Left lung (tissue), 10 donors: Measurements from ENCODE around the gene CD180. TPM values are rescaled to one million over a fixed set of nuclear protein-coding genes. Genes with fewer than 3 reads are reported as not detected.

ENCODE experiments used
- ATAC-seq: fragments of 200-7000 bp; cut with Tn5 transposase; one replicate; pipeline ENCODE4 v1.9.1; 2020; ENCODE audit warnings: moderate library complexity
- DNase-seq, 4 donors: peaks; one replicate each; pipeline ENCODE4 v3.0.0-alpha.2; 2013 to 2020
- H3K27ac ChIP-seq, 2 donors: fragments of 200-600 bp; sonication (generic) in 1 of 2; one replicate each; pipeline versions ENCODE4 v1.5.0 to v1.8.0; 2020 to 2021
- H3K27me3 ChIP-seq, 2 donors: fragments of 200-600 bp; sonication (generic) in 1 of 2; one replicate each; pipeline versions ENCODE4 v1.5.0 to v1.8.0; 2020 to 2021
- H3K36me3 ChIP-seq, 2 donors: fragments of 200-600 bp; sonication (generic) in 1 of 2; one replicate each; pipeline versions ENCODE4 v1.5.0 to v1.8.0; 2020 to 2021
- H3K4me1 ChIP-seq, 2 donors: fragments of 200-600 bp; one replicate each; pipeline ENCODE4 v1.8.0; 2021
- H3K4me3 ChIP-seq, 2 donors: fragments of 200-600 bp; sonication (generic) in 1 of 2; one replicate each; pipeline versions ENCODE4 v1.5.0 to v1.8.0; 2020 to 2021; ENCODE audit warnings: mild to moderate bottlenecking in 1 of 2
- H3K9me3 ChIP-seq, 2 donors: fragments of 200-600 bp; sonication (generic) in 1 of 2; one replicate each; pipeline versions ENCODE4 v1.5.0 to v1.8.0; 2020 to 2021
- intact Hi-C, 2 donors: fragments of 100-400 bp; cut with DNase I; formaldehyde crosslinking; loops; one replicate each; pipeline versions ENCODE4 v1.11.2 to v1.14.2; 2022
- polyA plus RNA-seq, 6 donors: library from polyadenylated mRNA; unstranded; fragments of 120-200 nt; gene quantifications; one replicate each; pipeline ENCODE4 v1.2.1, GENCODE V29; 2013; ENCODE audit not compliant: insufficient read length in 6 of 6
- total RNA-seq, 2 donors: library from RNA; stranded (reverse); fragmentation: NEBNext Ultra II Directional; extraction: Animal tissue kit (Norgen Biotek cat#: 25700); gene quantifications; one replicate each; pipeline ENCODE4 v1.2.1, GENCODE V29; 2021
- TF ChIP-seq, protein P1 (sequence below), 2 donors: fragments of 200-600 bp; sonication (generic) in 1 of 2; IDR thresholded peaks; one replicate each; pipeline versions ENCODE4 v1.5.0 to v1.8.0; 2021; ENCODE audit warnings: antibody characterized with exemption in 2 of 2
- donor health status: DM: no; HTN: yes; CAD: no.
- donor health status: DM: no; HTN: no; CAD: no.

CD180 gene
- total and polyA plus RNA-seq, 8 donors: 0.53 to 9.4 (median 1.1) TPM

DNA sequence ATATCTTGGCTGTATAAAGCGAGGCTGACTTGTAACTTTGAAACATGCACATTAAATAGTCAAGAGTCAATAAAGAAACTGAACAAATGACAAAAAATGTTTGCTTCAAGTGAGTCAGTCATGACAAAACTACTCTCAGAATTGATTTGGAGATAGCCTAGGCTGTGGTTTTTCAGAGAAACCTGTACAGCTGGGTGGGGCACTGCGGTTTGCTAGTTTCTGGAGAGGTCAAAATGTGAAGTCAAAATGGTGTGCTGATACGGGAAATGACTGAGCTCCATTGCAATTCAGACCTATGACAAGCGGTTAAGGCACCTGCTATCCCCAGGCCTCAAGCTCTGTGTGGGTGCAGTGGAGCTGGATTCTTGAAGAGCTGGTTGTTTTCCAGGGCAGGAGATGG is 10.3 kb upstream of the CD180 start:
- Histone ChIP-seq H3K4me3 (no peak overlapping the region), H3K4me1 (peaks cover 0 to 70% of the 10 kb centered on the region in 2 donors), H3K27me3 (no peaks in the 10 kb centered on the region), H3K36me3 (no peaks in the 10 kb centered on the region), H3K9me3 (no peaks in the 10 kb centered on the region), H3K27ac (peak overlapping the region; percentile 16 to 79)
- ATAC-seq (peak; percentile 84), DNase-seq (peak in 1 of 4 donors; percentile 68)
- TF ChIP-seq, protein P1, sequence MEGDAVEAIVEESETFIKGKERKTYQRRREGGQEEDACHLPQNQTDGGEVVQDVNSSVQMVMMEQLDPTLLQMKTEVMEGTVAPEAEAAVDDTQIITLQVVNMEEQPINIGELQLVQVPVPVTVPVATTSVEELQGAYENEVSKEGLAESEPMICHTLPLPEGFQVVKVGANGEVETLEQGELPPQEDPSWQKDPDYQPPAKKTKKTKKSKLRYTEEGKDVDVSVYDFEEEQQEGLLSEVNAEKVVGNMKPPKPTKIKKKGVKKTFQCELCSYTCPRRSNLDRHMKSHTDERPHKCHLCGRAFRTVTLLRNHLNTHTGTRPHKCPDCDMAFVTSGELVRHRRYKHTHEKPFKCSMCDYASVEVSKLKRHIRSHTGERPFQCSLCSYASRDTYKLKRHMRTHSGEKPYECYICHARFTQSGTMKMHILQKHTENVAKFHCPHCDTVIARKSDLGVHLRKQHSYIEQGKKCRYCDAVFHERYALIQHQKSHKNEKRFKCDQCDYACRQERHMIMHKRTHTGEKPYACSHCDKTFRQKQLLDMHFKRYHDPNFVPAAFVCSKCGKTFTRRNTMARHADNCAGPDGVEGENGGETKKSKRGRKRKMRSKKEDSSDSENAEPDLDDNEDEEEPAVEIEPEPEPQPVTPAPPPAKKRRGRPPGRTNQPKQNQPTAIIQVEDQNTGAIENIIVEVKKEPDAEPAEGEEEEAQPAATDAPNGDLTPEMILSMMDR (IDR thresholded peaks at IDR 0.05): no peak
- intact Hi-C loops: loop anchor here in 1 of 2 donors (5.0 kb wide), 2 partner anchors 50 to 395 kb away; no protein-coding TSS in a partner anchor

GRCh38 chr5:67206461-67206860 is 9.9 kb upstream of the CD180 start:
- TF ChIP-seq, protein P1 (IDR thresholded peaks at IDR 0.05): no peak
- Histone ChIP-seq H3K9me3 (no peaks in the 10 kb centered on the region), H3K4me3 (no peak overlapping the region), H3K27me3 (no peaks in the 10 kb centered on the region), H3K27ac (peak overlapping the region; percentile 16 to 79), H3K36me3 (no peaks in the 10 kb centered on the region), H3K4me1 (peaks cover 0 to 70% of the 10 kb centered on the region in 2 donors)
- DNase-seq (no peak), ATAC-seq (no peak)
- intact Hi-C loops: loop anchor here in 1 of 2 donors (5.0 kb wide), 2 partner anchors 49 to 394 kb away; no protein-coding TSS in a partner anchor

DNA sequence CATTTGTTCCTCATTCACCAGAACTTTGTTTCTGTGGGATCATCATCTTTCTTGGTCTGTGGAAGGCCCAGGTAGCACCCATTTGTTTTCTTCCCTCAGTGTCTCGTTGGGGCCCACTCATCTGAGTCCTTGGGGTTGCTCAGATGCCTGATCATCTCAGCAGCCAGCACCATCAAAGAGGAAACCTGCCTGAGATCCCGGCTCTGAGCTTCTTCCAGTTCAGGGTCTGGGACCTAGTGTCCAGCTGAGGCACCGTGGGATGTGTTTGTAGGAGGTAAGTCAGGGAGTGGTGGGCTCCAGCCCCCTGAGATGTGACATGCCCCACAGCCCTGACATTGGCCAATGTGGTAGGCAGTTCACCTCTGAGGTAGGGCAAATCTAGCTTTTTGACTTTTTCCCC is 9.4 kb upstream of the CD180 start:
- H3K4me1 ChIP-seq: peaks cover 0 to 70% of the 10 kb centered on the region in 2 donors
- peak overlapping the region; percentile 16 to 79 for H3K27ac ChIP-seq
- no peaks in the 10 kb centered on the region for H3K36me3 ChIP-seq
- TF ChIP-seq, protein P1 (IDR thresholded peaks at IDR 0.05): no peak
- DNase-seq: no peak
- ATAC-seq: no peak
- H3K4me3 ChIP-seq: no peak overlapping the region
- intact Hi-C loops: loop anchor here in 1 of 2 donors (5.0 kb wide), 2 partner anchors 49 to 394 kb away; no protein-coding TSS in a partner anchor
- no peaks in the 10 kb centered on the region for H3K27me3 ChIP-seq
- H3K9me3 ChIP-seq: no peaks in the 10 kb centered on the region

- intact Hi-C loops: loop anchor here in 1 of 2 donors (5.0 kb wide), 2 partner anchors 48 to 393 kb away; no protein-coding TSS in a partner anchor
- no peaks in the 10 kb centered on the region for H3K9me3 ChIP-seq
- H3K4me3 ChIP-seq: no peak overlapping the region
- peaks cover 0 to 74% of the 10 kb centered on the region in 2 donors for H3K4me1 ChIP-seq
- TF ChIP-seq, protein P1 (IDR thresholded peaks at IDR 0.05): no peak
- DNase-seq (no peak), ATAC-seq (no peak)
- no peaks in the 10 kb centered on the region for H3K36me3 ChIP-seq
- H3K27ac ChIP-seq: no peak overlapping the region
- no peaks in the 10 kb centered on the region for H3K27me3 ChIP-seq
Measured at GRCh38 chr5:67204821-67205220, 8.2 kb upstream of the CD180 start.

GRCh38 chr5:67203701-67204074 is 7.1 kb upstream of the CD180 start:
- Histone ChIP-seq H3K27ac (peak overlapping the region in 1 of 2 donors; percentile 71), H3K27me3 (no peaks in the 10 kb centered on the region), H3K4me1 (peaks cover 0 to 70% of the 10 kb centered on the region in 2 donors), H3K4me3 (no peak overlapping the region), H3K9me3 (no peaks in the 10 kb centered on the region), H3K36me3 (no peaks in the 10 kb centered on the region)
- DNase-seq (no peak), ATAC-seq (no peak)
- TF ChIP-seq, protein P1 (IDR thresholded peaks at IDR 0.05): no peak
- intact Hi-C loops: no loop called here
